HUDEP-2 (cell line): ENCODE measurements around the gene QSOX2.
"Not testable (repeated sequence)": the region's sequence is repeated elsewhere in the genome, so short reads cannot be mapped to it uniquely, and the experiment has no call there.

Experiments used
- DNase-seq, 76 experiments: peaks; one replicate each; lab custom pipeline; 2025; ENCODE audit not compliant: unreplicated experiment in 76 of 76; lab: John Stamatoyannopoulos, UW

Gene QSOX2

DNA sequence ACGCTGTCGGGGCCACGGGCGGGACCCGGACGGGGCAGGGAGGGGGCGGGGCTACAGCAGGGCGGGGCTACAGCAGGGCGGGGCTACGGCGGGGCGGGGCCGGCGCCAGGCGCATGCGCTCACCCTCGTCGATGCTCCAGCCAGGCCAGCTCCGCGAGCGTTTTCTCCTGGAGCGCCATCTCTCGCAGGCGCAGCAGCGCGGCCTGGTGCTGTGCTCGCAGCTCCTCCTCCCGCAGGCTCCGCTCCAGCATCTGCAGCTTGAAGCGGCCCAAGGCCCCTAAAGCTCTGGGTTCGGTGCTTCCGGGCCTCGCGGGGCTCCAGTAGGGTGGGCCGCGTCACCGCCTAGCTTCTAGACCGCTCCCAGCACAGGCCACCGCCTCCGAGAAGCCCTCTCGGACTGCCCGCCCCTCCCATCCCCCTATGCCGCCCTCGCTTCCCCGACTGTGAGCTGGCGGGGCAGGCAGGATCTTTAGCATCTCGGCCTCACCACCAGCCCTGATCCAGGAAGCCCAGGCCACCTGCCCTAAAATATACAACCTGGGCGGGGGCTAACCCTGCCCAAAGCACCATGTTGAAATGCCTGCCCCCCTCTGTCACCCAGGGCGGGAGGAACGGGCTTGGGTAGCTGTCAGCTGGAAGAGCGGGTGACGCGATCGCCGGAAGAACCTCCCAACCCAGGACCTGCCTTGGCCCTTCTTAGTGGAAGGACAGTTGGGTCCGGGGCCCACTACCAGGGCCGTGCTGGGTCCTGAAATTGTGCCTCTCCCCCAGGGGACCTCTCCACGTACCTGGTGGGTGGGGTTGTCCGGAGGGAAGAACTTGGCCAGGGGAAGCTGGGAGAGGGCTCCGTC, 21.9 kb upstream of the QSOX2 start:
- peak in 70 of 76 experiments; percentile 10 to 89 (median 75) for DNase-seq

GRCh38 chr9:136266641-136267040, 21.0 kb upstream of the QSOX2 start:
- DNase-seq = not testable (repeated sequence)

- DNase-seq = no peak
Measured at GRCh38 chr9:136265561-136266355, 20.1 kb upstream of the QSOX2 start.

DNA sequence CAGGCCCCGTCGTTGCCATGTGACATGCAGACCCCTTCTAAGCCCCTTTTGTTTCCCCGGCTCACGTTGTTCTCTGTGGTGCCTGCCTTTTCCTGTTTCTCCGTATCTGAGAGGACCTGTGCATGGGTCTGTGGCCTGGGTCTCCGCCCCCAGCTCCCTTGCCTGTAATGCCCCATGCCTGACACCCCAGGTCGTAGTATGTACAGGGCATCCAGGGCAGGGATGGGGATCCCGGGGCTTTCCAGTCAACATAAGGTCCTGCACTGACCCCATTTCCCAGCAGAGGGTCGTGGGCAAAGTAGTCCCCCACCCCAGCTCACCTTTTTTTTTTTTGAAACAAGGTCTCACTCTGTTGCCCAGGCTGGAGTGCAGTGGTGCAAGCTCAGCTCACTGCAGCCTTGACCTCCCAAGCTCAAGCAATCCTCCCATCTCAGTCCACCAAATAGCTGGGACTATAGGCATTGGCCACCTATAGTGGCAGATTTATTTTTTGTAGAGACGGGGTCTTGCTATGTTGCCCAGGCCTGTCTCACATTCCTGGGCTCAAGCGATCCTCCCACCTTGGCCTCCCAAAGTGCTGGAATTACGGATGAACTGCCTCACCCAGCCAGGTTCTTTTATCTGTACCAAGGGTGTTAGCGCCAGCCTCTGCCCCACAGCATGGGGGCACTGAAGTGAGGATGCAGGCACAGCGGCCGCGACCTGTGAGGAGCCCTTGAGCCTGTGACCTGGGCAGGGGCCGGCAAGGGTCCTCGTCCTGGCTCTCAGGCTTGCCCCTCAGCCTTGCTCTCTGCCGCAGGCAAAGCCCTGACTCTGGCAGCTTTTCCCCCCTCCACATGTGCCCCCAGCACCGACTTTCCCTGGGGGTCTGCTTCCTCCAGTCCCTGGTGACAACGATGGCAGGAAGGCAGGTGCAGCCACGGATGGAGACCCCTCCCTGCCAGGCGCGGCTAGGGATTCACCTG, 19.1 kb upstream of the QSOX2 start:
- DNase-seq = no peak

DNA sequence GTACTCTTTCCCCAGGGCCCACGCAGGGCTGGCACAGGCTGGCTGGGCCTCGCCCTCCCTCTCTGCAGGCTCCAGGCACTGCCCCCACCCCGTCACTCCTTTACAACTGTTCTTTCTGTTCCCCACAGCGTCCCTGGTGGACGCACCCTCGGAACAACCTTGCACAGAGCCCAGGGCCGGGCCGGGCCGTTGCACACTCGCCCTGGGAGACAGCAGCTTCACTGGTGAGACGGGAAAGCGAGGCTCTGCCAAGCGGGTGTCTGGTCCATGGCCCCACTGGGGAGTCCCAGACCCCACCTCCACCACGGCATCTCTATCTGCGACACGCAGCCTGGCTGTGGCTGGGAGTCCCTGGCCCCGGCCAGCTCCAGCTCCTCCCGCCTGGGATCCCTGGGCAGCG, 18.4 kb upstream of the QSOX2 start:
- peak in 1 of 76 experiments; percentile 33 for DNase-seq

DNA sequence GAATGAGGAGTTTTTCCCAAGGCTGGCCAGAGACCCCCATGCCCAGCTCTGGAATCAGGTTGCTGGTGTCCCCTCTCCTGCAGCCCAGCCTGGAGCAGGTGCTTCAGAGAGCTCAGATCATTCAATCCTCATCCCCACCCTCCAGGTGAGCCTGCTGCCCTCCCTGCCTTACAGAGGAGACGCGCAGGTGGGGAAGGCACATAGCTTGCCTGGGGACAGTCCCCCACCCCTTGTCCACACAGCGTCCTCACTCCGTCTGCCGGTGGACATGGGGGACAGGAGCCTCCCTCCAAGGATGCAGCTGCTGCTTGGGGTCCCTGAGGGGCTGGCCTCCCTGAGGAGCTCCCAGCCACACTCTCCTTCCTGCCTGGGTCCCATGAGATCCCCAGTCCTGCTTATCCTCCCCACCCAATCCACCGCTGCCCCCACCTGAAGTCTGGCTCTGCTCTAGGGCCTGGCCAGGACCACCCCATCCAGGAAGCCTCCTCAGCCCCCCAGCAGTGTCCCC, 17.1 kb upstream of the QSOX2 start:
- DNase-seq = no peak

GRCh38 chr9:136261686-136262430, 16.2 kb upstream of the QSOX2 start:
- no peak for DNase-seq

- DNase-seq = no peak
Measured at GRCh38 chr9:136260936-136261472, 15.4 kb upstream of the QSOX2 start.

DNA sequence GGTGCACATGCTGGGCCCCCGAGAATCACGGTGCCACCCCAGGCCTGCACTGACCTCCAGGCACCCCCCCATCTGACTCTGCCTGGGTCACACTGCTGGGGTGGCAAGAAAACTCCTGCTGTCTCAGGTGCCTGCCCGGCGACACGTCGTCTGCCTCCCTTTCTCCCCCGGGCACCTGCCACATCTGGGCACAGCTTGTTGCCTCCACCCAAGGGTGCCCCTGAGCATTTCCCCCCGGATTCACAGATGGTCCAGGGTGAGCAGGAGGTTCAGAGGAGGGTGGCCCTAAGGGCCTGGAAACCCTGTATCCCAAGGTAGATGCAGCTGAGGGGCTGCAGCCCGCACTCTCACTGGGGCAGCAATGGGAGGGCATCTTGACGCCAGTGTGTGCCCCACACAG, 14.9 kb upstream of the QSOX2 start:
- no peak for DNase-seq

- no peak for DNase-seq
Measured at GRCh38 chr9:136259836-136260235, 14.2 kb upstream of the QSOX2 start.

- no peak for DNase-seq
Measured at GRCh38 chr9:136259517-136259813, 13.9 kb upstream of the QSOX2 start.

GRCh38 chr9:136258786-136259516, 13.3 kb upstream of the QSOX2 start:
- DNase-seq = no peak

- no peak for DNase-seq
Measured at GRCh38 chr9:136258299-136258625, 12.7 kb upstream of the QSOX2 start.

GRCh38 chr9:136257381-136258298, 12.0 kb upstream of the QSOX2 start:
- no peak for DNase-seq

GRCh38 chr9:136255896-136256890, 10.6 kb upstream of the QSOX2 start:
- DNase-seq = peak in 8 of 76 experiments; percentile 11 to 29 (median 20)

- DNase-seq = peak in 22 of 76 experiments; percentile 8 to 63 (median 26)
Measured at GRCh38 chr9:136255166-136255538, 9.5 kb upstream of the QSOX2 start.
